ENCODE results near the gene EXOSC5. TPM values are rescaled to one million over a fixed set of nuclear protein-coding genes. Genes with fewer than 3 reads are reported as not detected.

Gene EXOSC5
- total RNA-seq, 1 experiment from 2014 or later = 58.7 TPM

- no peak overlapping the region for H3K9ac ChIP-seq (ENCODE audit: extremely low read depth, insufficient read length, low read length)
- TF ChIP-seq, protein P1, sequence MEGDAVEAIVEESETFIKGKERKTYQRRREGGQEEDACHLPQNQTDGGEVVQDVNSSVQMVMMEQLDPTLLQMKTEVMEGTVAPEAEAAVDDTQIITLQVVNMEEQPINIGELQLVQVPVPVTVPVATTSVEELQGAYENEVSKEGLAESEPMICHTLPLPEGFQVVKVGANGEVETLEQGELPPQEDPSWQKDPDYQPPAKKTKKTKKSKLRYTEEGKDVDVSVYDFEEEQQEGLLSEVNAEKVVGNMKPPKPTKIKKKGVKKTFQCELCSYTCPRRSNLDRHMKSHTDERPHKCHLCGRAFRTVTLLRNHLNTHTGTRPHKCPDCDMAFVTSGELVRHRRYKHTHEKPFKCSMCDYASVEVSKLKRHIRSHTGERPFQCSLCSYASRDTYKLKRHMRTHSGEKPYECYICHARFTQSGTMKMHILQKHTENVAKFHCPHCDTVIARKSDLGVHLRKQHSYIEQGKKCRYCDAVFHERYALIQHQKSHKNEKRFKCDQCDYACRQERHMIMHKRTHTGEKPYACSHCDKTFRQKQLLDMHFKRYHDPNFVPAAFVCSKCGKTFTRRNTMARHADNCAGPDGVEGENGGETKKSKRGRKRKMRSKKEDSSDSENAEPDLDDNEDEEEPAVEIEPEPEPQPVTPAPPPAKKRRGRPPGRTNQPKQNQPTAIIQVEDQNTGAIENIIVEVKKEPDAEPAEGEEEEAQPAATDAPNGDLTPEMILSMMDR (conservative IDR thresholded peaks at IDR 0.05) = no peak
These were observed 19.1 kb upstream of the EXOSC5 start for GRCh38 chr19:41416194-41416674.

More at GRCh38 chr19:41416194-41416674, 19.1 kb upstream of the EXOSC5 start:
- H3K9me3 ChIP-seq (ENCODE audit: control insufficient read depth, low read depth, low read length) = no peaks in the 10 kb centered on the region
- no peak overlapping the region for H2BK15ac ChIP-seq (ENCODE audit: low read depth, low read length)
- H3T11ph ChIP-seq (ENCODE audit: low read length) = no peak overlapping the region
- H3K79me2 ChIP-seq (ENCODE audit: insufficient read depth, low read length) = no peaks in the 10 kb centered on the region
- H2BK5ac ChIP-seq (ENCODE audit: insufficient read length, low read length) = no peak overlapping the region
- no peaks in the 10 kb centered on the region for H3K27me3 ChIP-seq (ENCODE audit: insufficient read depth, low read length)
- no peak overlapping the region for H2AFZ ChIP-seq (ENCODE audit: low read length)
- no peak overlapping the region for H2AK5ac ChIP-seq (ENCODE audit: insufficient read length, low read length)
- no peaks in the 10 kb centered on the region for H4K20me1 ChIP-seq (ENCODE audit: control insufficient read depth, insufficient read depth, insufficient read length)
- H4K91ac ChIP-seq (ENCODE audit: insufficient read length, low read depth, low read length) = no peak overlapping the region
- H3K23ac ChIP-seq (ENCODE audit: insufficient read length, low read depth, low read length) = no peak overlapping the region
- no peak overlapping the region for H3K18ac ChIP-seq (ENCODE audit: insufficient read length, low read depth, low read length)
- H3K27ac ChIP-seq (ENCODE audit: insufficient read length, low read depth, low read length) = no peak overlapping the region
- Mint-ChIP-seq H3K4me3 (no peak overlapping the region), H3K36me3 (ENCODE audit: insufficient read depth in 1 of 3, low read depth in 3 of 3) (peaks cover 8 to 45% (median 44%) of the 10 kb centered on the region in 3 experiments), H3K27ac (no peak overlapping the region; a peak in 1 of 7 replicates), H3K27me3 (ENCODE audit: low read depth) (no peaks in the 10 kb centered on the region; the same call in none of the 2 replicates), H3K4me1 (no peaks in the 10 kb centered on the region), H3K9me3 (no peaks in the 10 kb centered on the region)
- no peak overlapping the region for H3K4ac ChIP-seq (ENCODE audit: low read depth, low read length)
- no peak overlapping the region for H3K56ac ChIP-seq (ENCODE audit: insufficient read length, low read depth, low read length)
- no CpG with 5 or more reads among the region's 12 CpGs for WGBS (ENCODE audit: extremely low coverage, insufficient read length, low lambda C conversion rate)
- H2BK20ac ChIP-seq (ENCODE audit: low read depth, low read length, poor library complexity, severe bottlenecking) = no peak overlapping the region
- DNase-seq = no peak
- H3K4me2 ChIP-seq (ENCODE audit: insufficient read depth, insufficient read length, low read length) = no peak overlapping the region
- no peak overlapping the region for H4K5ac ChIP-seq (ENCODE audit: insufficient read length, low read depth, low read length)
- no peak overlapping the region for H4K8ac ChIP-seq (replicated peaks; ENCODE audit: insufficient read length, low read depth, low read length)
- H2BK12ac ChIP-seq (ENCODE audit: insufficient read length, low read depth, low read length) = no peak overlapping the region
- no peak overlapping the region for H3K14ac ChIP-seq (ENCODE audit: insufficient read depth, low read length)
- no peak overlapping the region for H2BK120ac ChIP-seq (ENCODE audit: low read depth, low read length, poor library complexity, severe bottlenecking)
- peaks cover 4% of the 10 kb centered on the region for H3K23me2 ChIP-seq (ENCODE audit: insufficient read length, low read depth, low read length, poor library complexity, severe bottlenecking)
- H3K4me1 ChIP-seq (ENCODE audit: insufficient read depth, low read length) = no peaks in the 10 kb centered on the region
- H3K79me1 ChIP-seq (ENCODE audit: insufficient read depth, low read depth, low read length, poor library complexity, severe bottlenecking) = no peaks in the 10 kb centered on the region
